Colon (tissue), 2 donors: Measurements from ENCODE around the gene CHST15.

Source experiments
- FAIRE-seq: peaks from 2 replicates; lab custom pipeline; 2012; peaks lifted over from hg19 to GRCh38; lab: Jason Lieb, UNC
- donor health status: control.
- donor health status: control.

The CHST15 gene

DNA sequence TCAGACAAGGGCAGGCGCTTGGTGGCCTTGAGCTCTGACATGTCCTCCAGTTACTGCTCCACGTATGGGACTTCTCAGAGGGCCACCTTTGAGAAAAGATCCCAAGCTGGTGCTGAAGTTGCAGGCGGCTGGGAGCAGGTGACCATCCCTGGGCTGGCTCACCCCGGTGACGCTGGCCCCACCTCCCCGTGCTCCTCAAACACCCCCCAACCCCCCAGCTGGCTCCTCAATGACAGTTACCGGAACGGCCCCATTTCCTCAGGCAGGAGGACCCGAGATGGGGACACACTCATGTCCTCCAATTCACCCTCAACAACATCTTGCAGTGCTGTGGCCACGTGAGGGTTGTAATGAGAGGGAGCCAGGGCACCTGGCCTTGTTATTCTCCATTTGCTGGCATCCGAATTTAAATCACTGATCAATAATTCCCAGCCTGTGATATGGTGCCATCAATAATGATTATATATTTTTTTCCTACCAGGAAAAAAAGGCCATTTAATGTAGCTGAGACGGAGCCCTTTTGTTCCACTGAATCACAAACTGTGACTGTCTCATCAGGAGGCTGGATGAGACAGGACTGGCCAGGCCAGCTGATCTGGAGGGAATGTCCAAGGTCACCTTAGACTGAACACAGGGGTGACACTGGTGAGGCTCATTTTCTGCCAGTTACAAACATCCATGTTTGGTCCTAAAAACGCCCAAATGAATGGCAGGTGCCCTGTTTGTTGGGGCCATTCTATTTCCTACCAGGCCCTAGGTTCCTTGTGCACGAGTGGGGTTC is 64.5 kb downstream of the CHST15 start:
- FAIRE-seq: no peak

DNA sequence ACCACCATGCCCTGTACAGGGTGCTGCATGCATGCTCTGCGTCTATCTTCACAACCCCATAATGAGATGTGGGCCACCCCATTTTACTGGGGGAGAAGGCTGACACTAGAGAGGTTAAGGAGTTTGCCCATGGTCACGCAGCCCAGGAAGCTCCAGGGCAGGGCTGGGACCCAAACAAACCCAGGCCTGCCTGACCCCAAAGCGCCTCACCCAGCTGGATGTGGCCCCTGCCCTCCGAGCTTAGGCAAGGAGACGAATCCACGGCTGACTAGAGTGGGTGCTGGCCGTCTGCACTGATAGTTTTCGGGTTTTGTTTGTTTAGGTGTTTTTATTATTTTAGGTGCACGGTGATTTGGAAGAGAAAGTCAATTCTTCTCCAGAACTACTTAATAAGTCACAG is 65.7 kb downstream of the CHST15 start:
- FAIRE-seq: no peak

DNA sequence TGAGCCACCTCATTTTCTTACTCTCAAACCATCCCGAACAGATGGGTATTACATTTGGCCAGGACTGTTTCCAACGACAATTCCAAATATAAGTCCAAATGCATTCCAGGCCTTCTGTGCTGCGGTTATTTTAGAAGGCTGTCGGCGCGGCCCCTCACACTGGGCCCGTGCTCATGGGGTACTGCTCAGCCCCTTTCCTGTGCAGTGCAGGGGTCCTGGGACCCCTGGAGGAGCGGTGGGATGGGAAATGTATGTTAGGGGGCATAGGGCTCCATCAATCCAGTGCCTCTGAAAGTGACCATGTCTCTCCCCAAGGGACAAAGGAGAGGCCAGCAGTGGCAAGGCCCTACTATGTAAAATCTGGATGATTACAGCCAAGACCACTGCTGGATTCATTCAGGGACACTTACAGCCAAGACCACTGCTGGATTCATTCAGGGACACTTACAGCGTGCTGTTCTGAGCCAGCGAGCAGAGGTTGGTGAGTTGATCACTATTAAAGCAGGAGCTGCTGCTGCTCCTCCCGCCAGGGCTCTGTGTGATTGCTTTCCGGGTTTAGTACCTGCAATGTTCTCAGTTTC is 66.3 kb downstream of the CHST15 start:
- no peak for FAIRE-seq

DNA sequence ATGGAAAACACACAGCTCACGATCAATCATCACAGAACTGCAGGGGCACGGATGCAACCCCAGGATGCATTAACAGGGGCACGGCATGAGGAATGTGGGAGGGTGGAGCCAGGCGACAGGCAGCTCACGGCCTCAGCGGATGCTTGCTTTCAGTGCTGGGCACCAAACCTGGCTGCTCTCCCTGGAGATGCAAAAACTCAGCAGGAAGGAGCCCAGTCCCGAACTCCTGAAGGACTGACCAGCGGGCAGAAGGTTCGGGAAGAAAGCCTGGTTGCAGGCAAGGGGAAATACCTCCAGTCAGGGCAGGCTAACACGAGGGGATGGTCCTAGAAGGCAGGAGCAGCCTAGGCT is 66.8 kb downstream of the CHST15 start:
- no peak for FAIRE-seq

DNA sequence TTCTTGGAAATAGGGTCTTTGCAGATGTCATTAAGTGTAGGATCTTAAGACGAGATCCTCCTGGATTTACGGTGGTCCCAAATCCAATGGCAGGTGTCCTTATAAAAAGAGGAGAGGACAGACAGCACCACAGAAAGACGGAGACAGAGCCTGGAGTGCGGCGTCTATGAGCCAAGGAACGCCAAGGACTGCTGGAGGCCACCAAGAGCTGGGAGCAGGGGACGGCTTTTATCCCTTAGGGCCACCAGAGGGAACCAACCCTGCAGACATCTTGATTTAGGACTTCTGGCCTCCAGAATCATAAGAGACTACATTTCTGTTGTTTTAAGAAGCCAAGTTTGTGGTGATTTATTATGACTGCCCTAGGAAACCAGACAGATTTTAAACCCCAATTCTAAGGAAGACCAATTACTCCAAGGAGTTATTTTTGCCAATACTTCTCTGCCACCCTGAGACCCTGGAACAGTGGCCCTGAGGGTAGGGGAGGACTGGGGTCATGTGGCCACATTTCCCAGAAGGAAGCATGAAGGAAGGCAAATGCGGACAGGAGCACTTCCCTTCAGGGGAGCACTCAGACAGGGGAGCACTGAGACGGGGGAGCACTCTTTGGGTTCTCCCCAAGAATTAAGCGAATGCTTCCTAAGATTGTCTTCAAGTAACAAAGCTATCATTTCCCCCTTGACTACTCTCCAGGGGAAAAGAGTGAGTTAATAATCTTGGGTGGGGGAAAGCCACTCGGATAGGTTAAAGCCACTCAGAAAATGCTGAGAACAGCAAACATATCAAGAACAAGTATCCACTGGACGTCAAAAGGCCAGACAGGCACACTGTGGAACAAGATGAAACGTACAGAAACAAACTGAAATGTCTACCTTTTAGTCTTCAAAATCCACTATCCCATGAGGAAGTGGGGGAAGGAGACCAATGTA is 67.5 kb downstream of the CHST15 start:
- FAIRE-seq: no peak

DNA sequence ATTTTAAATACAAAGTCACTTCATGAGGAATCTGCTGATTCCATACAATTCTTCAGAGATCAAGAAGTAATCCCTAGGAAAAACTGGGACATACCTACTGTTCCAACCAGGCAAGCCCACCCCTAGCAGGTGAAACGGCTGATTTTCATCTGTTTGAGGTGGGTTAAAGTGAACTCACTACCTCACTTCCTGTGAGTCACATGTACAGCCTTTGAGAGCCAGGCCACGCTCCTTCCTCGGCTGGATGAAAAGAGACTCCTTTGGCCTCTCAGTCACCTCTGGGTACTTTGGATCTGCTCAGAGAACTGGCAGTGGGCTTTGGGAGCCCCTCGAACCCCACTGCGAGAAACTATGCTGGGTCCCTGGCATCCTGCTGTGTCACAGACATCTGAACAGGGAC is 68.2 kb downstream of the CHST15 start:
- FAIRE-seq: no peak

DNA sequence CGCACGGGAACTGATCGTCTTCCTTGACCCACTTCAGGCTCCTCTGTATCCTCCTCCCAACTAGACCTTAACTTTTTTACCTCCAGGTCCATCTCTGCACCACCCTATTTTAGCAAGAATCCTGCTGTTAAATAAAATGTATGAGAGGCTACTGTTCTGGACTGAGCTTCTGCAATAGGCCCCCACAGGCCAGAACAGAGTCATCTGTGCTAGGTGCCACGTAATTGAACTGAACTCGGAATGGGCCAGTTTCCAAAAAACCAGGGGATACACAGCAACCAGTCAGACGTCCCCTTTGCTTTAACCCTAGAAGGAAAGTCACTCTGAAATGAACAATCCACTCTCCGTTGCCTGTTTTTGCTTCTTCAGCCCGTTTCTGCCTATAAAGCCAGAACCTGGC is 71.3 kb downstream of the CHST15 start:
- FAIRE-seq: no peak

DNA sequence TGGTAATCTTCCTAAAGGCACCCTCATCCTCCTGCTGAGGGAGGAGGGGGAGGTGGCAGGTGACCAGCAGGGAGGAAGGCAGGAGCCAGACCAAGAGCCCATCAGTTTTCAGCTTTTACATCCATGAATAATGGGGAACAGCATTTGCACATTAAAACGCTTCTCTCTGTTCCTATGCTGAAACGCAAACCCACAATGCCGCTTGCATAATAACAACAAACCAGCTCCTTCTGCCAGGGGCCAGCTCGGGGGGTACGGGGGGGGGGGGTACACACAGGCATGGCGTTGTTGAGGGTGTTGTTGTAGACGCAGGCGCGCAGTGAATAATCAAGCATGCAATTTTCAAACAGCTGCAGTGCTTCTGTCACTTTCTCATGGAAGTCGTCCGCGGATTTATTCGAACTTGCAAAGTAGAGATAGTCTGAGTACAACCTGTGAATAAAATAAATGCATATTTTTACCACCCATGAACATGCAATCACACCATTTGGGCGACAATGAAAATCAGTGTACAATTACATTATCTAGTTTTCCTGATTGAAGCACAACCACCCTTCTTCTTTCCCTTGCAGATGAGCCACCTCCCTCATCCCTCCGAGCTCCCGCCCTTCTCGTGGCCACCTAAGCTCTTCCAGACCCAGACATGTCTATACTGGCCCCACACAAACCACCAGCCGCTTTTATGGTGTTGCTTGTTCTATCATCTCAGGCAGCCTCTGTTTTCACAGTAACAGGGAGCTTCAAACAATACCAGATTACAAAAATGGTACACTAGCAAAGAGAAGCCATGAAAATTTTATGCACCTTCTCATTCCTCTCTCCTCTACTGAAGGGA is 72.2 kb downstream of the CHST15 start:
- FAIRE-seq: no peak

DNA sequence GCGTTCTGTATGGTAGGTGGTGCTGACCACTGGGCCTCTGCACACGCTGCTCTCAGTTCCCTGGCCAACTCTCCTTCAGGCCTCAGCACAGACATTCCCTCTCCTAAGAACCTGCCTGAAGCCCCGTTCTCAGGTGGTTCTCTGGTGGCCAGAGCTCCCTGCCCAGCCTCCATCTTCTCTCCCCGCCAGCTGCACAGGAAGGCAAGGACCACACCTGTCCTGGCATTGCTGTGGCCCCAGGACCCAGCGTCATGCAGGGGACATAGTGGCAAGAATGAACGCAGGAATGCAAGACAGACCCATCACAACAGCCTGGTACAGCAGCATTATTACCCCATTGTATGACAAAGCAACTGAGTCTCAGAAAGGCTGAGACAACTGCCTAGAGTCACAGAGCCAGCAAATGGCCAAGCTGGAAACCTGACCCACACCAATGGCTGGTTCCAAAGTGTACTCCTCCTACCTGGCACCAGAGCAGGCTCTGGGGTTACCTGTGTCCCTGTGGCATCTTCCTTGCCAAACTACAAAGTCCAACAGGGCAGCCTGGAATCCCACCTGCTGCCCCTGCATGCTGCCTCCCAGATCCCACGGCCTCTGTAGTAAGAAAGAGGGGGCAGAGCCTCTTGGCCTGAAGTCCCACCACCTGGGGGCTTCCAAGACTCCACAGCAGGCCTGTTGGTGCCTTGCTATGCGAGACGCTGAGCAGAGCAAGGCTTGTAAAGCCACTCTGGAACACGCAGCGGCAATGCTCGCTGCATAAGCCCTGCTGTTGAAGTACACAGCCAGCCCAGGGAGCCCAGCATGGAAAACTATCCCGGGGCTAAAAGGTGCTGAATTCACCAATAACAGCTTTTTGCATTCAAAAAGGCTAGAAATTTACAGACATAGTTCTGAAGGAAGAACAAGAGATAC is 73.3 kb downstream of the CHST15 start:
- no peak for FAIRE-seq

DNA sequence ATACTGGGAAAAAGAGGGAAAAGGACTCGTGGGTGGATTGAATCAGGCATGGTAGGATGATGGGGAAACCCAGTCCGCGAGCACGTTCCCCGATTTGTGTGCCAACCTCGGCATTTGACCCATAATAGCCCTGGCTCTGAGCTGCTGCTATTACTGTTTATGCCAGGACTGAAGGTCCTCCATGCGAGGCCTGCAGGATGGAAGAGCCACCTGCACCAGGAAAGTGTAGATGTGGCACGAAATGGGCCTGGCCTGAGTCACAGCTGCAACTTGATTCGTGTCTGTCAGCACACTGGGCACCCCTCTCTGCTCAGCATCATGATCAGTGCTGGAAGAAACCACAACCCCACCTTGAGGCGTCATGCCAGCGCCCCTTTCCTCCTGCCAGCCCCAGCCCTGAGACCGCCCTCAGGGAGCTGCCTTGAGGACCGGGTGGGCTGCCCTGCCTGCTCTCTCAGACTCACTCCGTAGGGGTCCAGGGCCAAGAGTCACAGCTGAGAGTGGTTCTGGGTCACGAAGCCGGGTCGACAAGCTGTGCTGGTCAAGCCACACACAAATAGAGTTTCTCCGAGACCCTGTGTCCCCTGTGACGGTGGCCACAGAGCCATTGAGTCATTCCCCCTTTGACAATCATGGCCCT is 74.4 kb downstream of the CHST15 start:
- no peak for FAIRE-seq

DNA sequence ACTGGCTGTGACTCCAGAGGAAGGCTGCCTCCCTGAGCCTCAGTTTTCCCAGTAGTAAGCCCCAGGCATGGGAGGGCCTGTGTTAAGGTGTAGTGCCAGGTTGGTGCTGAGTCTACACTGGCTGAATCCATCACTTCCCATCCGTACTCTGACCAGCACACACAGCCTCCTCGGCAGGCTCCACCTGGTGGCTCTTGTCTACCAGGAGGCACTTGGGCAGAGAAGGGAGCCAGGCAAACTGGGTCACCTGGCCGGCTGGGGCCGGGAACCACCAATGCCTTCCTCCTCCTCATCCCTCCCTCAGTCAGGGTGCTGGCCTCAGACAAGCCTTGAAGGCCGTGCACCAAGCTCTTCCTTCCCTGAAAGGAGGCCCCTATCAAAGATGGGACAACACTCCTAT is 75.7 kb downstream of the CHST15 start:
- no peak for FAIRE-seq

DNA sequence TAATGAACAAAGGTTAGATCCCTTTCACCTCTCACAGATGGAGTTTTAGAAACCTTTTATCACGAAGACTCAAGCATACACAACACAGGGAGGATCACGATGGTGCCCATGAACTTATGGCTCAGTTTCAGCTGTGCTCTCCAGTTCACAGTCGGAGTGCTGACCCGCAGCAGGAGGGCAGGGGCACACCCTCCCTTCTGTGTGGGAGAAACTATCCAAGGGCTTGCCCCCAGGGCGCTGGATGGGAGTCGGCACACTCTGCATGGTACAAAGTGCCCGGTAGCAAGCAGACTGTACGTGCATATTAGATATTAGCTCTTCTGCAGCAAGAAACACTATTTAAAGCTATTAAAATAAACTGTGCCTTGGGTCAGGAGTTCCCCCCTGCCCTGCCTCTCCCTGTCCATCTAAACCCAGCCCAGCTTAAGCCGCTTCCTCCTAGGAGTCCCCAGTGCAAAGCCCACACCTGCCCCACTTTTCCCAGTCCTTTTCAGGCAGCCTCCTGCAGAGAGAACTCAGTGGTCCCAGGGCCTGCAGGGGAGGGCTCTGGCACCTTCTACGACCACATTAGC is 76.5 kb downstream of the CHST15 start:
- FAIRE-seq: no peak

DNA sequence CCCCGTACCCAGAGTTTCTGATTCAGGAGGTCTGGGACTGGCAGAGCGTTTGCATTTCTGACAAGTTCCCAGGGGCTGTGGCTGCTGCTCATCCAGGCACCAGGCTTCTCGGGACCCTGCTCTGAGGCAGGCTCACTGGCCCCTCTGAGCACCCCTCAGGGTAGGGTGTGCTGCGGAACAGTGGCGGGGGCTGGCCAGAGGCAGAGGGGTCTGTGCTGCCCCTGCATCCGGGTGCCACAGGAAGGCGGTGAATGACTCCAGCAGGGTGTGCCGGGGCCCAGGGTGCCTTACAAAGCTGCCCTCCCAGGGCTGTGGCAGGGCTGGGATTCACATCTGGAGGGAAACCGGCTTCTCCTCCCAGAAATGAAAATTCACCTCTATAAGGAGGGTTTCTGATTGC is 77.4 kb downstream of the CHST15 start:
- no peak for FAIRE-seq

DNA sequence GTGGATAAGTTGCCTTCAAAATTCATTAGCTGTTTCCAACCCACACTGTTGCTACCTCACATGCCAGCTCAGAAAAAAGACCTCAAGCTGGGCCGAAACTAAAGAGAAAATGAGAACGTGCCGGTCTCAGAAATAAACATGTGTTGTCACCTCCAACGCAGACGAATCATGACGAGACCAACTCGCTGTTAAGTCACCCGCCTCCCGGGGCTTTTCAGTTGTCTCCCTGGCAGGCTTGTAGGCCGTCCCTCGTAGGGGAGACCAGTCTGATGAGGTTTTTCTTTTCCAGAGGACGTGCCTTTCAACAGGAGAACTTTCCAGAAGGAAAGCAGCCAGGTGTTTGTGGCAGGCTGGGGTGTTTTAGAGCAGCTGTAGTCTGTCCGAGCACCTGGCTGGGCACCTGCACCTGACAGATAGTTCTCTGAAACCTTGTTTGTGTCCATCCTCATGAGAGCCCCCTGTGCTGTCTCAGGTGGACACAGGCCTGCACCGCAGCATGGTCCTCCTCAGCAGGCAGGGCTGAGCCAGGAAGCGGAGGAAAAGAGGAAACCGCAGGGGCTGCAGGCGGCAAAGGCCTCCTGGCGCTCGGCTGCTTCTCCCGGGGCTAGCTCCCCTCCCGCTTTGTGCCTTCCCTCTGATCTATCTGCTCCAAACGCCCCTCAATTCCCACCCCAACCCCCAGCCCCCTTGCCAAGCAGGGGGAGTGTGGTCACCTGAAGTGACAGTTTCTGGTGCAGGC is 78.8 kb downstream of the CHST15 start:
- no peak for FAIRE-seq

DNA sequence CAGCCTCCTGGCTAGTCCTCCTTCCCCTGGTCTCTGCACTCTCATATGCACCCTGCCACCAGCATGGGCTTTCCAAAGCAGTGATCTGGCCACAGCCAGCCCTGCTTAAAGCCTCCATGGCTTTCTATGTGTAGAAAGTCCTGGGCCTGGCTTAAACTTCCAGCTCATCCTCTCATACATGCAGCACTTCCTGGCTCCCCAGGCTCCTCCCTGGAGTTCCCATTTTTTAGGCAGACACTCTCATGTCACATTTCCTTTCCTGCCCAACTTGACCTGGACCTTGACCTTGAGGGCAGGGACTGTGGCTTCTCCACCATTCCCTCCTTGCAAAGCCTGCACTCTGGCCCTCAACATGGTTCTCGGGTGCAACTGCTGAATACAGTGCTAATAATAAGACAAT is 79.5 kb downstream of the CHST15 start:
- no peak for FAIRE-seq

DNA sequence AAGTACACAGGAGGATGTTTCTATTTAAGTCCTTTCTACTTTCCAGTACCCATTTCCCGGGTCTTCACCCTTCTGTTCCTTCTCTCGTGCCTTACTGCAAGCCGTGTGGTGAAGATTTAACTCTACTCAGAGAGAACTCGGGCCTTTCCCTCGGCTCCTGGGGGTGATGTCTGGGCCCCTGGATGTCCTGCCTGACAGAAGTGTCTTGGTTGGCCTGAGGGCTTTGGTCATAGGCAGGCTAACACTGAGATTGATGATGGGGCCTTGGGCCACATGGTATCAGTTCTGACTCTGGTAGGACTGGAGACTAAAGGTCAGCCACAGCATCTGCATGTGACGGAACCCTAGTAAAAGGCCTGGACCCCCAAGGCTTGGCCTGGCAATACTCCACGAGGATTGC is 80.4 kb downstream of the CHST15 start:
- no peak for FAIRE-seq

DNA sequence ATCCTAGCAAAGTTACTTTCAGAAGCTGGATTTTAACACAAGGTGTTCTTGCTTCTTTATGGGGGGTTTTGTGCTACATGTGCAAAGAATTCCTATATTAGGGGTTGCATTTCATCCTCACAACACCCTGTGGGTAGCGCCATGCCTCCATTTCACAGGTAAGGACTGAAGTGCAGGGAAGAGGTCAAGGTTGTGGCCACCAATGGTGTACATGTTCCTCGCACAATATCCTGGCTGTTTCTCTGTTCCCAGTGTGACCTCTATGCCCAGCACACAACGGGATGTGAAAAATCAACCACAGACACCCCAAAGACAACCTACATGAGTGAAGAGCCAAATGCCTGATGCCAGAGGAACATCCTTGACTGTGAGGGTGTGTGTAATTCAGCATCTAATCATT is 80.8 kb downstream of the CHST15 start:
- FAIRE-seq: no peak

DNA sequence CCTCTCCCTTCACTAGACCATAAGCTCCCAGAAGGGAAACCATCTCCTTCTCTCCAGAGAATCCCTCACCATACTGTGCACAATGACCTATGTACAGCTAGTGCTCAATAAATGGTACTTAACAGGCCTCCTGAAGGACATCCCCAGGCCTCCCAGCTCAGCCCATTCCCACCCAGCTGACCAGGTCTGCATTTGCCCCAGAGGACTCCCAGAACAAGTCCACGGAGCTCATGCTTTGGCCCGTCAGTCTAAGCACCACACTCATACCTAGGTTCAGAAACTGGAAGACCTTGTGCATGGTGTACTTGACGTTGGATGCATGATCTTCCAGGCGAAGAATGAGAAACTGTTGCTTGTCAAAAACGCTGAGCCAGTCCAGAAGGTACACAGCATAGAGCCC is 81.3 kb downstream of the CHST15 start:
- no peak for FAIRE-seq

DNA sequence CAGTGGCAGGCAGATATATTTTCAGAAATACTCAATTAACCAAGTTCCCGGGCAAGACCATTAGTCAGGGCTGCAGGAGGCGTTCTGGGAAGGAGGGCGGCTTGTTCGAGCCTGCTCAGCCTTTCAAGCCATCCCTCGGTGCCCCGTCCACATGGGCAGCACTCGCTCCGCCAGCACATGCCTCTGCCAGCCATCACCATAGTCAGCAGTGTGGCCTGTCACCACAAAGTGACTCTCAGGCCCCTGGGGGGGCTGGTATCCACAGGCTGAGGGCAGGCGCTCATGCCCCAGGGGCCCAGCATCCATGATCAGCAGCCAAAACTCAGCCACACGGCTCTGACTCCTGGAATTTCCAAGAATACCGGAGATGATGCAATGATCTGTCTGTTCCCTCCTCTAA is 81.9 kb downstream of the CHST15 start:
- no peak for FAIRE-seq
